ENCODE data around the gene CMA1. TPM values are rescaled to one million over a fixed set of nuclear protein-coding genes. Genes with fewer than 3 reads are reported as not detected.
"Not testable (repeated sequence)": the region's sequence is repeated elsewhere in the genome, so short reads cannot be mapped to it uniquely, and the experiment has no call there.

CMA1 gene
- polyA plus RNA-seq, 1 donor (not counting 4 experiments of a cell fraction or from before 2014, with no cell fraction given) = not detected

- no peak overlapping the region for H3K4me3 ChIP-seq (ENCODE audit: control insufficient read depth in 2 of 3, extremely low read depth in 1 of 3, insufficient read depth in 2 of 3, low read depth in 1 of 3, low read length in 3 of 3)
- H3K9me1 ChIP-seq (ENCODE audit: control insufficient read depth, extremely low read depth, insufficient read depth, low read length) = no peaks in the 10 kb centered on the region
- TF ChIP-seq, protein P1, sequence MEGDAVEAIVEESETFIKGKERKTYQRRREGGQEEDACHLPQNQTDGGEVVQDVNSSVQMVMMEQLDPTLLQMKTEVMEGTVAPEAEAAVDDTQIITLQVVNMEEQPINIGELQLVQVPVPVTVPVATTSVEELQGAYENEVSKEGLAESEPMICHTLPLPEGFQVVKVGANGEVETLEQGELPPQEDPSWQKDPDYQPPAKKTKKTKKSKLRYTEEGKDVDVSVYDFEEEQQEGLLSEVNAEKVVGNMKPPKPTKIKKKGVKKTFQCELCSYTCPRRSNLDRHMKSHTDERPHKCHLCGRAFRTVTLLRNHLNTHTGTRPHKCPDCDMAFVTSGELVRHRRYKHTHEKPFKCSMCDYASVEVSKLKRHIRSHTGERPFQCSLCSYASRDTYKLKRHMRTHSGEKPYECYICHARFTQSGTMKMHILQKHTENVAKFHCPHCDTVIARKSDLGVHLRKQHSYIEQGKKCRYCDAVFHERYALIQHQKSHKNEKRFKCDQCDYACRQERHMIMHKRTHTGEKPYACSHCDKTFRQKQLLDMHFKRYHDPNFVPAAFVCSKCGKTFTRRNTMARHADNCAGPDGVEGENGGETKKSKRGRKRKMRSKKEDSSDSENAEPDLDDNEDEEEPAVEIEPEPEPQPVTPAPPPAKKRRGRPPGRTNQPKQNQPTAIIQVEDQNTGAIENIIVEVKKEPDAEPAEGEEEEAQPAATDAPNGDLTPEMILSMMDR (optimal IDR thresholded peaks at IDR 0.05 in 1 of 3, IDR thresholded peaks at IDR 0.05 in 1 of 3, conservative IDR thresholded peaks at IDR 0.05 in 1 of 3; ENCODE audit: extremely low read depth in 1 of 3, insufficient read depth in 2 of 3, low read length in 3 of 3) = peak; percentile 79 to 93 (median 90)
- no peak for TF ChIP-seq EZH2 (IDR thresholded peaks at IDR 0.05; ENCODE audit: low read length)
- H2AFZ ChIP-seq (ENCODE audit: control insufficient read depth, low read length) = peak overlapping the region; percentile 6
- H4K20me1 ChIP-seq (ENCODE audit: control insufficient read depth, extremely low read depth, insufficient read depth, low read length) = no peaks in the 10 kb centered on the region
- H3K9me3 ChIP-seq (ENCODE audit: control insufficient read depth, low read depth, low read length) = no peaks in the 10 kb centered on the region
- H3K79me2 ChIP-seq (ENCODE audit: control insufficient read depth, insufficient read depth, low read length) = no peaks in the 10 kb centered on the region
- H3K27ac ChIP-seq (ENCODE audit: control insufficient read depth, insufficient read depth, low read length) = no peak overlapping the region
- no peaks in the 10 kb centered on the region for H3K36me3 ChIP-seq (ENCODE audit: control insufficient read depth in 2 of 2, extremely low read depth in 1 of 2, insufficient read depth in 2 of 2, low read length in 2 of 2)
- H3K9ac ChIP-seq (ENCODE audit: control insufficient read depth, extremely low read depth, insufficient read depth, low read length) = no peak overlapping the region
- dilution Hi-C loops (cut with MboI; ENCODE audit: extremely low pct_ligation_motif_present, low sequenced_read_pairs) = no loop called here
- FAIRE-seq (no peak), DNase-seq (ENCODE audit: low read depth, low spot score) (no peak)
- no peaks in the 10 kb centered on the region for H3K27me3 ChIP-seq (ENCODE audit: control insufficient read depth, extremely low read depth, insufficient read depth, low read length)
- H3K4me2 ChIP-seq (ENCODE audit: control insufficient read depth, extremely low read depth, insufficient read depth, low read depth, low read length) = no peak overlapping the region
- H3K4me1 ChIP-seq (ENCODE audit: control insufficient read depth, extremely low read depth, insufficient read depth, low read length) = no peaks in the 10 kb centered on the region
Measured at GRCh38 chr14:24481622-24482324, 26.3 kb downstream of the CMA1 start.

GRCh38 chr14:24479999-24480398 is 28.1 kb downstream of the CMA1 start:
- H3K79me2 ChIP-seq (ENCODE audit: control insufficient read depth, insufficient read depth, low read length); H3K9me1 ChIP-seq (ENCODE audit: control insufficient read depth, extremely low read depth, insufficient read depth, low read length); dilution Hi-C loops (cut with MboI; ENCODE audit: extremely low pct_ligation_motif_present, low sequenced_read_pairs); H3K4me1 ChIP-seq (ENCODE audit: control insufficient read depth, extremely low read depth, insufficient read depth, low read length); H3K36me3 ChIP-seq (ENCODE audit: control insufficient read depth in 2 of 2, extremely low read depth in 1 of 2, insufficient read depth in 2 of 2, low read length in 2 of 2); H3K9ac ChIP-seq (ENCODE audit: control insufficient read depth, extremely low read depth, insufficient read depth, low read length); FAIRE-seq; H4K20me1 ChIP-seq (ENCODE audit: control insufficient read depth, extremely low read depth, insufficient read depth, low read length); H3K9me3 ChIP-seq (ENCODE audit: control insufficient read depth, low read depth, low read length); H3K27ac ChIP-seq (ENCODE audit: control insufficient read depth, insufficient read depth, low read length); H3K4me2 ChIP-seq (ENCODE audit: control insufficient read depth, extremely low read depth, insufficient read depth, low read depth, low read length); DNase-seq (ENCODE audit: low read depth, low spot score); H3K27me3 ChIP-seq (ENCODE audit: control insufficient read depth, extremely low read depth, insufficient read depth, low read length); H2AFZ ChIP-seq (ENCODE audit: control insufficient read depth, low read length); H3K4me3 ChIP-seq (ENCODE audit: control insufficient read depth in 2 of 3, extremely low read depth in 1 of 3, insufficient read depth in 2 of 3, low read depth in 1 of 3, low read length in 3 of 3): not testable (repeated sequence)

- no peak overlapping the region for H3K4me2 ChIP-seq (ENCODE audit: control insufficient read depth, extremely low read depth, insufficient read depth, low read depth, low read length)
- H3K27ac ChIP-seq (ENCODE audit: control insufficient read depth, insufficient read depth, low read length) = no peak overlapping the region
- DNase-seq (ENCODE audit: low read depth, low spot score) (no peak), FAIRE-seq (no peak)
- H3K9ac ChIP-seq (ENCODE audit: control insufficient read depth, extremely low read depth, insufficient read depth, low read length) = no peak overlapping the region
- H3K79me2 ChIP-seq (ENCODE audit: control insufficient read depth, insufficient read depth, low read length) = no peaks in the 10 kb centered on the region
- H3K36me3 ChIP-seq (ENCODE audit: control insufficient read depth in 2 of 2, extremely low read depth in 1 of 2, insufficient read depth in 2 of 2, low read length in 2 of 2) = no peaks in the 10 kb centered on the region
- dilution Hi-C loops (cut with MboI; ENCODE audit: extremely low pct_ligation_motif_present, low sequenced_read_pairs) = no loop called here
- no peaks in the 10 kb centered on the region for H3K9me3 ChIP-seq (ENCODE audit: control insufficient read depth, low read depth, low read length)
- H3K4me3 ChIP-seq (ENCODE audit: control insufficient read depth in 2 of 3, extremely low read depth in 1 of 3, insufficient read depth in 2 of 3, low read depth in 1 of 3, low read length in 3 of 3) = no peak overlapping the region
- H4K20me1 ChIP-seq (ENCODE audit: control insufficient read depth, extremely low read depth, insufficient read depth, low read length) = no peaks in the 10 kb centered on the region
- H3K27me3 ChIP-seq (ENCODE audit: control insufficient read depth, extremely low read depth, insufficient read depth, low read length) = no peaks in the 10 kb centered on the region
- H3K9me1 ChIP-seq (ENCODE audit: control insufficient read depth, extremely low read depth, insufficient read depth, low read length) = no peaks in the 10 kb centered on the region
- H2AFZ ChIP-seq (ENCODE audit: control insufficient read depth, low read length) = no peak overlapping the region
- H3K4me1 ChIP-seq (ENCODE audit: control insufficient read depth, extremely low read depth, insufficient read depth, low read length) = no peaks in the 10 kb centered on the region
- TF ChIP-seq, protein P1 (optimal IDR thresholded peaks at IDR 0.05 in 1 of 3, IDR thresholded peaks at IDR 0.05 in 1 of 3, conservative IDR thresholded peaks at IDR 0.05 in 1 of 3; ENCODE audit: extremely low read depth in 1 of 3, insufficient read depth in 2 of 3, low read length in 3 of 3) = no peak
- no peak for TF ChIP-seq EZH2 (IDR thresholded peaks at IDR 0.05; ENCODE audit: low read length)
Measured at GRCh38 chr14:24475261-24475660, 32.8 kb downstream of the CMA1 start.

Data from keratinocyte (primary cell).